Hepatocyte (in vitro differentiated cells): ENCODE data around the gene ACAN.

Experiments used
- EZH2 ChIP-seq: fragments of 200-600 bp; sonication (generic); IDR thresholded peaks from 2 replicates; pipeline ENCODE4 v1.6.1; 2016; ENCODE audit warnings: antibody characterized with exemption, mild to moderate bottlenecking, borderline replicate concordance
- EZH2phosphoT487 ChIP-seq: fragments of 200-600 bp; sonication (generic); IDR thresholded peaks from one replicate; pipeline ENCODE4 v1.6.1; 2018; ENCODE audit warnings: antibody characterized with exemption, mild to moderate bottlenecking, low read depth, moderate library complexity; ENCODE audit not compliant: unreplicated experiment, severe bottlenecking
- TF ChIP-seq, protein P1 (sequence below): fragments of 200-600 bp; sonication (generic); IDR thresholded peaks from 2 replicates; pipeline ENCODE4 v1.5.1; 2016; ENCODE audit warnings: antibody characterized with exemption, mild to moderate bottlenecking; ENCODE audit not compliant: poor library complexity

DNA sequence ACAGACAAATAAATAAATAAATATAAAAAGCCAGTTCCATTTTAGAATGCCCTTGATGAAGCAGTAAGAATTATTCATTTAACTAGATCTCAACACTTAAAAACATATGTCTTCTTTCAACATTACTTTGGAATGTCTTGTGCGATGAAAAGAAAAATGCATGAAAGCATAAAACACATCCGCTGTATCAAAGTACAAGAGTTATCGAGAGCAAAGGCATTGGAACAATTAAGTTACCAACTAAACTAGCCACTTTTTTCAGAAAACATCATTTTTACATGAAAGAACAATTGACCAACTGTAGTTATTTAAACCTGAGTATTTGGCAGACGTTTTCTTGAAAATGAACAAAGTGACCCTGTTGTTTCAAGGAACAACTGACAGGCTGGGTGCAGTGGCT is 27.5 kb upstream of the ACAN start:
- TF ChIP-seq, protein P1, sequence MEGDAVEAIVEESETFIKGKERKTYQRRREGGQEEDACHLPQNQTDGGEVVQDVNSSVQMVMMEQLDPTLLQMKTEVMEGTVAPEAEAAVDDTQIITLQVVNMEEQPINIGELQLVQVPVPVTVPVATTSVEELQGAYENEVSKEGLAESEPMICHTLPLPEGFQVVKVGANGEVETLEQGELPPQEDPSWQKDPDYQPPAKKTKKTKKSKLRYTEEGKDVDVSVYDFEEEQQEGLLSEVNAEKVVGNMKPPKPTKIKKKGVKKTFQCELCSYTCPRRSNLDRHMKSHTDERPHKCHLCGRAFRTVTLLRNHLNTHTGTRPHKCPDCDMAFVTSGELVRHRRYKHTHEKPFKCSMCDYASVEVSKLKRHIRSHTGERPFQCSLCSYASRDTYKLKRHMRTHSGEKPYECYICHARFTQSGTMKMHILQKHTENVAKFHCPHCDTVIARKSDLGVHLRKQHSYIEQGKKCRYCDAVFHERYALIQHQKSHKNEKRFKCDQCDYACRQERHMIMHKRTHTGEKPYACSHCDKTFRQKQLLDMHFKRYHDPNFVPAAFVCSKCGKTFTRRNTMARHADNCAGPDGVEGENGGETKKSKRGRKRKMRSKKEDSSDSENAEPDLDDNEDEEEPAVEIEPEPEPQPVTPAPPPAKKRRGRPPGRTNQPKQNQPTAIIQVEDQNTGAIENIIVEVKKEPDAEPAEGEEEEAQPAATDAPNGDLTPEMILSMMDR = no peak
- TF ChIP-seq EZH2 (no peak), EZH2phosphoT487 (no peak)
